Endothelial cell of umbilical vein (primary cell): ENCODE measurements around the gene ULK4. TPM values are rescaled to one million over a fixed set of nuclear protein-coding genes. Genes with fewer than 3 reads are reported as not detected.

Source experiments
- BruUV-seq: library from RNA; stranded (reverse); fragments of 400-500 nt; replicated peaks from 2 replicates; lab custom pipeline; 2021; lab: Mats Ljungman, UMichigan
- CTCF ChIA-PET: fragments of 300-600, 350-600 bp; sonication (Branson Sonifier 250); formaldehyde crosslinking; loops from one replicate; lab custom pipeline; 2021; ENCODE audit warnings: antibody characterized with exemption, inconsistent platforms; lab: Charles Lee
- POLR2A ChIA-PET: fragments of 300-600, 350-600 bp; sonication (Branson Sonifier 250); formaldehyde crosslinking; loops from one replicate; lab custom pipeline; 2021; ENCODE audit warnings: antibody characterized with exemption, inconsistent platforms; lab: Charles Lee
- DNase-seq: peaks from one replicate; pipeline ENCODE4 v3.0.0-alpha.2; 2011; ENCODE audit warnings: low read depth, low spot score
- FAIRE-seq: peaks from 2 replicates; lab custom pipeline; 2011; peaks lifted over from hg19 to GRCh38; lab: Jason Lieb, UNC
- H2AFZ ChIP-seq: 2 replicates; pipeline ENCODE4 v1.6.0; 2012; ENCODE audit warnings: low read depth, low read length, control low read depth, inconsistent platforms
- H3K27ac ChIP-seq: 2 replicates; pipeline ENCODE4 v1.5.1; 2011; ENCODE audit warnings: low read depth, mild to moderate bottlenecking, control low read depth, low read length, moderate library complexity; ENCODE audit not compliant: insufficient read depth
- H3K27me3 ChIP-seq, 2 experiments: 2 replicates each; pipeline versions ENCODE4 v1.6.0 to v1.6.1; 2011; ENCODE audit warnings: low read length in 2 of 2, mixed read lengths in 1 of 2; ENCODE audit not compliant: control insufficient read depth in 2 of 2, insufficient read depth in 2 of 2
- H3K36me3 ChIP-seq, 2 experiments: 2 replicates in 1 of 2; 3 replicates in 1 of 2; pipeline ENCODE4 v1.5.1; 2011; ENCODE audit warnings: low read length in 2 of 2, mild to moderate bottlenecking in 1 of 2, moderate library complexity in 1 of 2; ENCODE audit not compliant: control insufficient read depth in 2 of 2, insufficient read depth in 2 of 2; ENCODE audit errors: extremely low read depth in 1 of 2
- H3K4me1 ChIP-seq: 3 replicates; pipeline ENCODE4 v1.5.1; 2011; ENCODE audit warnings: mild to moderate bottlenecking, low read length; ENCODE audit not compliant: control insufficient read depth, insufficient read depth; ENCODE audit errors: extremely low read depth
- H3K4me2 ChIP-seq: 2 replicates; pipeline ENCODE4 v1.6.1; 2011; ENCODE audit warnings: low read length, control low read depth, mixed read lengths; ENCODE audit not compliant: insufficient read depth
- H3K4me3 ChIP-seq, 3 experiments: fragments of 200-600 bp in 1 of 3; sonication (generic), shearing (Covaris generic) in 1 of 3; replicated peaks in 1 of 3; 2 replicates each; pipeline ENCODE4 v1.5.1; 2011 to 2016; ENCODE audit warnings: control low read depth in 3 of 3, low read length in 3 of 3, mild to moderate bottlenecking in 2 of 3, inconsistent platforms in 1 of 3, low read depth in 1 of 3, moderate library complexity in 1 of 3; ENCODE audit not compliant: insufficient read depth in 1 of 3
- H3K79me2 ChIP-seq: 2 replicates; pipeline ENCODE4 v1.6.0; 2012; ENCODE audit warnings: low read length, inconsistent platforms; ENCODE audit not compliant: control insufficient read depth, insufficient read depth
- H3K9ac ChIP-seq: replicated peaks from 2 replicates; pipeline ENCODE3; 2011; ENCODE audit warnings: low read length, control low read depth; ENCODE audit not compliant: insufficient read depth; ENCODE audit errors: extremely low read depth
- H3K9me1 ChIP-seq: replicated peaks from 3 replicates; pipeline ENCODE4 v1.6.0; 2011; ENCODE audit warnings: mild to moderate bottlenecking, low read length; ENCODE audit not compliant: control insufficient read depth, insufficient read depth; ENCODE audit errors: extremely low read depth
- H3K9me3 ChIP-seq: replicated peaks from 2 replicates; pipeline ENCODE4 v1.5.1; 2012; ENCODE audit warnings: low read length, inconsistent platforms; ENCODE audit not compliant: control insufficient read depth, insufficient read depth
- H4K20me1 ChIP-seq: replicated peaks from 2 replicates; pipeline ENCODE3; 2011; ENCODE audit warnings: mild to moderate bottlenecking, low read length; ENCODE audit not compliant: control insufficient read depth, insufficient read depth; ENCODE audit errors: extremely low read depth
- EZH2 ChIP-seq: IDR thresholded peaks from 2 replicates; pipeline ENCODE4 v1.6.1; 2012; ENCODE audit warnings: borderline replicate concordance, low read depth, mild to moderate bottlenecking, moderate library complexity, low read length, inconsistent platforms; ENCODE audit not compliant: severe bottlenecking
- FOS ChIP-seq: IDR thresholded peaks from 2 replicates; pipeline ENCODE4 v1.6.1; 2011; ENCODE audit warnings: mild to moderate bottlenecking, low read length, moderate library complexity, borderline replicate concordance; ENCODE audit not compliant: insufficient read depth
- GATA2 ChIP-seq: IDR thresholded peaks from 2 replicates; pipeline ENCODE4 v1.7.0; 2011; ENCODE audit warnings: low read depth, mild to moderate bottlenecking, moderate library complexity, mixed read lengths, low read length; ENCODE audit not compliant: insufficient read length, insufficient read depth
- JUN ChIP-seq: IDR thresholded peaks from 2 replicates; pipeline ENCODE4 v1.6.1; 2011; ENCODE audit warnings: borderline replicate concordance, low read depth; ENCODE audit not compliant: insufficient read length, insufficient read depth
- MYC ChIP-seq: IDR thresholded peaks from one replicate; pipeline ENCODE4 v1.6.1; 2011; ENCODE audit warnings: mild to moderate bottlenecking, low read depth, low read length
- POLR2A ChIP-seq: IDR thresholded peaks from 2 replicates; pipeline ENCODE4 v1.6.1; 2012; ENCODE audit warnings: low read depth, mild to moderate bottlenecking, control low read depth, low read length
- POLR2AphosphoS5 ChIP-seq: IDR thresholded peaks from 2 replicates; pipeline ENCODE4 v1.6.1; 2012; ENCODE audit warnings: low read depth, mild to moderate bottlenecking, control low read depth, low read length, moderate library complexity; ENCODE audit not compliant: insufficient read depth
- dilution Hi-C: fragments of 300-500 bp; cut with MboI; formaldehyde crosslinking; loops from one replicate; pipeline ENCODE4 v1.15.0; 2019; ENCODE audit warnings: low sequenced_read_pairs; ENCODE audit not compliant: extremely low pct_ligation_motif_present
- intact Hi-C: fragments of 100-400 bp; cut with micrococcal nuclease; formaldehyde crosslinking; loops from one replicate; pipeline ENCODE4 v1.10.0; 2022
- polyA plus RNA-seq, 4 experiments: library from polyadenylated mRNA; depleted of rRNA in 3 of 4; stranded (reverse) in 3 of 4; unstranded in 1 of 4; fragments of >200 nt; gene quantifications; 2 replicates each; pipeline versions ENCODE4 v1.2.1 to v1.2.3, GENCODE V29; 2011 to 2012; ENCODE audit warnings: missing spikeins in 1 of 4
- total RNA-seq: library from RNA; stranded (reverse); gene quantifications from 2 replicates; pipeline ENCODE4 v1.2.3, GENCODE V29; 2021
- TF ChIP-seq, protein P1 (sequence below): IDR thresholded peaks from 2 replicates; pipeline ENCODE4 v1.6.1; 2011; ENCODE audit not compliant: insufficient read depth, insufficient read length
- TF ChIP-seq, protein P2 (sequence below), 2 donors: IDR thresholded peaks; 1 replicate in 1 of 2; 2 replicates in 1 of 2; pipeline ENCODE4 v1.5.1; 2011; ENCODE audit warnings: low read length in 2 of 2, mild to moderate bottlenecking in 2 of 2, moderate library complexity in 2 of 2, control low read depth in 1 of 2, inconsistent platforms in 1 of 2, low read depth in 1 of 2; ENCODE audit not compliant: insufficient read depth in 1 of 2; ENCODE audit errors: extremely low read depth in 1 of 2

The ULK4 gene
- total and polyA plus RNA-seq, 2 donors (not counting 3 experiments of a cell fraction or from before 2014, with no cell fraction given), result 3.3 to 16.0 TPM

- H3K27me3 ChIP-seq, result no peaks in the 10 kb centered on the region
- no TSS peak for BruUV-seq
- H3K4me3 ChIP-seq, result no peak overlapping the region
- H3K9me1 ChIP-seq, result no peaks in the 10 kb centered on the region
- no peak overlapping the region for H3K4me2 ChIP-seq
- no peak for TF ChIP-seq FOS
- TF ChIP-seq EZH2, result no peak
- TF ChIP-seq JUN, result no peak
- no peak for TF ChIP-seq MYC
- TF ChIP-seq, protein P1, sequence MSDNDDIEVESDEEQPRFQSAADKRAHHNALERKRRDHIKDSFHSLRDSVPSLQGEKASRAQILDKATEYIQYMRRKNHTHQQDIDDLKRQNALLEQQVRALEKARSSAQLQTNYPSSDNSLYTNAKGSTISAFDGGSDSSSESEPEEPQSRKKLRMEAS, result no peak
- TF ChIP-seq, protein P2, sequence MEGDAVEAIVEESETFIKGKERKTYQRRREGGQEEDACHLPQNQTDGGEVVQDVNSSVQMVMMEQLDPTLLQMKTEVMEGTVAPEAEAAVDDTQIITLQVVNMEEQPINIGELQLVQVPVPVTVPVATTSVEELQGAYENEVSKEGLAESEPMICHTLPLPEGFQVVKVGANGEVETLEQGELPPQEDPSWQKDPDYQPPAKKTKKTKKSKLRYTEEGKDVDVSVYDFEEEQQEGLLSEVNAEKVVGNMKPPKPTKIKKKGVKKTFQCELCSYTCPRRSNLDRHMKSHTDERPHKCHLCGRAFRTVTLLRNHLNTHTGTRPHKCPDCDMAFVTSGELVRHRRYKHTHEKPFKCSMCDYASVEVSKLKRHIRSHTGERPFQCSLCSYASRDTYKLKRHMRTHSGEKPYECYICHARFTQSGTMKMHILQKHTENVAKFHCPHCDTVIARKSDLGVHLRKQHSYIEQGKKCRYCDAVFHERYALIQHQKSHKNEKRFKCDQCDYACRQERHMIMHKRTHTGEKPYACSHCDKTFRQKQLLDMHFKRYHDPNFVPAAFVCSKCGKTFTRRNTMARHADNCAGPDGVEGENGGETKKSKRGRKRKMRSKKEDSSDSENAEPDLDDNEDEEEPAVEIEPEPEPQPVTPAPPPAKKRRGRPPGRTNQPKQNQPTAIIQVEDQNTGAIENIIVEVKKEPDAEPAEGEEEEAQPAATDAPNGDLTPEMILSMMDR (IDR thresholded peaks at IDR 0.05; ENCODE audit: extremely low read depth in 1 of 2, insufficient read depth in 1 of 2, low read depth in 1 of 2, low read length in 2 of 2), result no peak
- TF ChIP-seq GATA2, result no peak
- no peak for TF ChIP-seq POLR2AphosphoS5
- no peak for TF ChIP-seq POLR2A
- ChIA-PET CTCF (interaction anchor here (1.3 kb wide), 1 partner anchor 11 kb away, joined by 3 read pairs; no protein-coding TSS in a partner anchor), POLR2A (no interaction called here)
- peaks cover 12% of the 10 kb centered on the region for H4K20me1 ChIP-seq
- dilution Hi-C loops (no loop called here), intact Hi-C loops (loop anchor here (5.0 kb wide), 1 partner anchor 653 kb away; no protein-coding TSS in a partner anchor)
- H3K9me3 ChIP-seq, result no peaks in the 10 kb centered on the region
- no peak overlapping the region for H3K9ac ChIP-seq
- H3K27ac ChIP-seq, result no peak overlapping the region
- DNase-seq, result no peak
- peaks cover 43 to 46% of the 10 kb centered on the region in 2 experiments for H3K36me3 ChIP-seq
- no peak overlapping the region for H2AFZ ChIP-seq
- peaks cover 15% of the 10 kb centered on the region for H3K79me2 ChIP-seq
- no peak for FAIRE-seq
- no peaks in the 10 kb centered on the region for H3K4me1 ChIP-seq
Measured at GRCh38 chr3:41234823-41235721, 726.8 kb downstream of the ULK4 start.
